ENCODE results near the gene SGTA. TPM values are rescaled to one million over a fixed set of nuclear protein-coding genes. Genes with fewer than 3 reads are reported as not detected.

The SGTA gene
- total and polyA plus RNA-seq, 2 of the 13 experiments (the other 11 are each of a cell fraction or from before 2014, with no cell fraction given) = 43.9 to 47.4 TPM

- WGBS (ENCODE audit: low lambda C conversion rate) = 95% methylated on average over 21 of the region's 58 CpGs
- TF ChIP-seq THAP9 (CRISPR knock-in tag; IDR thresholded peaks at IDR 0.05; ENCODE audit: borderline replicate concordance) = no peak
- TF ChIP-seq EED (CRISPR knock-in tag; IDR thresholded peaks at IDR 0.05) = 0 out of 2 replicates have a peak, but pooled peaks have one; percentile 20
- TF ChIP-seq CSRNP1 (CRISPR knock-in tag; IDR thresholded peaks at IDR 0.05) = no peak
- TF ChIP-seq EP300 (IDR thresholded peaks at IDR 0.05; ENCODE audit: low read depth in 2 of 2, low read length in 2 of 2) = no peak
- TF ChIP-seq EP300 (CRISPR knock-in tag; IDR thresholded peaks at IDR 0.05; ENCODE audit: borderline replicate concordance) = no peak
- TF ChIP-seq ZNF598 (CRISPR knock-in tag; IDR thresholded peaks at IDR 0.05; ENCODE audit: borderline replicate concordance) = 0 out of 2 replicates have a peak, but pooled peaks have one; percentile 14
- TF ChIP-seq HMGA1 (CRISPR knock-in tag; conservative IDR thresholded peaks at IDR 0.05) = no peak
- TF ChIP-seq IKZF1 (IDR thresholded peaks at IDR 0.05) = no peak
- TF ChIP-seq AGO2 (optimal IDR thresholded peaks at IDR 0.05; ENCODE audit: low read depth, low read length) = peak; percentile 14
- no peak for TF ChIP-seq ZFP41 (CRISPR knock-in tag; IDR thresholded peaks at IDR 0.05; ENCODE audit: borderline replicate concordance)
- peak; percentile 34; the same call in 1 of the 2 replicates for TF ChIP-seq RBFOX2 (IDR thresholded peaks at IDR 0.05; ENCODE audit: low read depth, low read length)
- TF ChIP-seq ZBTB39 (CRISPR knock-in tag; IDR thresholded peaks at IDR 0.05) = peak; percentile 53; the same call in 1 of the 2 replicates
- TF ChIP-seq ZC3H4 (CRISPR knock-in tag; IDR thresholded peaks at IDR 0.05; ENCODE audit: borderline replicate concordance) = no peak
- TF ChIP-seq TSC22D2 (CRISPR knock-in tag; IDR thresholded peaks at IDR 0.05; ENCODE audit: borderline replicate concordance) = no peak
- no TSS peak for BruUV-seq (replicated peaks)
- Histone ChIP-seq H3K4me1 (ENCODE audit: insufficient read depth, low read length) (peaks cover 18% of the 10 kb centered on the region), H3K27me3 (ENCODE audit: control insufficient read depth in 1 of 2, insufficient read depth in 2 of 2, low read length in 2 of 2) (no peaks in the 10 kb centered on the region), H3K79me2 (ENCODE audit: insufficient read depth, low read length) (no peaks in the 10 kb centered on the region), H4K20me1 (ENCODE audit: insufficient read depth, low read length) (no peaks in the 10 kb centered on the region), H3K9ac (ENCODE audit: insufficient read depth, low read depth, low read length) (peak overlapping the region; percentile 54), H3K4me3 (replicated peaks in 1 of 3; ENCODE audit: insufficient read depth in 1 of 3, low read depth in 2 of 3, low read length in 3 of 3) (no peak overlapping the region), H3K27ac (ENCODE audit: extremely low read length, insufficient read depth, low read length) (peak overlapping the region; percentile 66), H3K9me3 (ENCODE audit: low read length) (no peaks in the 10 kb centered on the region), H3K4me2 (ENCODE audit: low read depth, low read length) (peak overlapping the region; percentile 30; the same call in 1 of the 2 replicates), H2AFZ (ENCODE audit: low read length) (no peak overlapping the region), H3K36me3 (replicated peaks in 1 of 2; ENCODE audit: control insufficient read depth in 1 of 2, insufficient read depth in 2 of 2, low read length in 2 of 2) (peaks cover 15 to 44% of the 10 kb centered on the region in 2 experiments; a peak in 4 of 5 replicates)
- FAIRE-seq (no peak), DNase-seq (ENCODE audit: low spot score) (no peak), ATAC-seq (no peak)
- in situ Hi-C loops (cut with HindIII; ENCODE audit: extremely low pct_ligation_motif_present, low pct_unique_long_range_greater_than_20kb) = loop anchor here (10.0 kb wide), 1 partner anchor 64 kb away; no protein-coding TSS in a partner anchor
- ChIA-PET POLR2A (interaction anchor here (0.9 to 2.5 kb wide), 8 partner anchors 9 to 56 kb away, joined by 3 to 18 read pairs (median 6); partner anchors contain the start of genes SGTA, THOP1, ZNF554 and ZNF555), CTCF (ENCODE audit: low intra/inter-chr PET ratio, low total read pairs) (no interaction called here)
- intact Hi-C loops (cut with micrococcal nuclease; ENCODE audit: unreplicated experiment) = no loop called here
These were observed 27.3 kb upstream of the SGTA start for GRCh38 chr19:2810141-2811091.

Measured in HepG2 (cell line).